ENCODE data around the gene BTRC. TPM values are rescaled to one million over a fixed set of nuclear protein-coding genes. Genes with fewer than 3 reads are reported as not detected.
A peak's percentile ranks its signal among the peaks of the same experiment; 100 is the strongest.

Gene BTRC
- total RNA-seq, 2 donors from 2014 or later: 16.0 to 25.4 TPM

DNA sequence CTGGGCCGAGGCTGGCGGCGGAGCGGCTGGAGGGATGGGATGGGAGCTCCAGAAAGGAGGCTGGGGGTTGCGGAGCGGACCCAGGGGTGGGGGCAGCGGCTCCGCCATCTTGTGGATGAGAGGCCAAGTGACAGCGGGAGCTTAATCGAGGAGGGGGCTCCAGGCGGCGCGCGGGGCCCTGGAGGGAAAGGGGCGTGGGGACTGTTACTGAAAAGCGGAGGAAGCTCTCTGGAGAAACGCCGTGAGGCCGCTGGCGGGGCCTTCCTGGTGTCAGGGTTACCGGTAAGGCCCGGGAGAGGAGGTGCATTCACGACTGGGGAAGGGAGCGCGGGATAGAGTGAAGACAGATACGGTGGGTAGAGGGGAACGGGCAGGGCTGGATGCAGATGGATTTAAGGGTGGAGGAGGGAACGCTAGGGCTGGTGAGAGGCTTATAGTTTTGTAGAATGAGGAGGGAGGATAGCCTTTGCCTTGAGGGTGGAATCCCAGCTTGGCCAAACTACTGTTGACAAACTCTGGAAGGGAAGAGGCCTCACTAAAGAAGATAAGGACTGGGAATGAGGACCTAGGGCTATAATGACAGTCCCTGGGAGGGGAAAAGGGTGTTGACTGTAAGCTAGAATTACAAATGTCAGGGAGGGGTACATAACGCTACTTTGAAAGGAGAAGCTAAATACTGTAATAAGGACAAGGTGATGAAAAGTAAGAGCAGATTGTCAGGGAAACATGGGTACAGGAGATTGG lies 535 bp downstream of the BTRC start:
- intact Hi-C loops (cut with DNase I): no loop called here
- H3K4me1 ChIP-seq (replicated peaks): peaks cover 7% of the 10 kb centered on the region

DNA sequence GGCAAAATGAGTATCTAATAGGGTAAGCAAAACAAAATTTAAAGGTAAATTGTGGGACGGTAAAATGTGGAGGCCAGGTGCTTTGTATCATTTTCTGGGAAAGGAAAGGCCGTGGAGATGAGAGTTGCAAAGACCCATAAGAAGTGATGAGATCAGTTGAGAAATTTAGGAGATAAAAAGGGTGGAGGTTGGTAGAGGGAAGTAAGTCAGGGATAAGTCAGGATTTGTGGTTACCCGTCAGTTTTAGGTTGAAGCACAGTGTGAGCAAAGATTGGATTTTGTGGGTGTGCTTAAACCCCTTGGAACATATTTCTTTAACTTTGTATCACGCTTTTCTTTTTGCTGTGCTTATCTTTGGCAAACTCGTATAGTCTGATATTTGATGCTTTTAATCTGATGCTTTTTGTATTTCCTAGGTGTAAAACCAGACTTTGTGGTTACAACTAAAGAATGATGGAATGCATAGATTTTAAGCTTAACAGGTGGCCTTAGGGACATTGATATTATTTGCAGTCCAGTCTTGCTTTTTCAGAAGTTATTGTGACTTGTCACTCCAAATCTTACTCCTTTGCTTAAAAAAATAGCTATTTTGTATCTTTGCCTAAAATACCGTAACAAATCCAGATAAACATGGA lies 1.2 kb downstream of the BTRC start:
- Histone ChIP-seq H3K27ac (peak overlapping the region in 1 of 2 donors; percentile 90), H3K4me1 (replicated peaks) (peaks cover 7% of the 10 kb centered on the region), H3K9me3 (no peaks in the 10 kb centered on the region), H3K4me3 (peak overlapping the region; percentile 72 to 95), H3K36me3 (no peaks in the 10 kb centered on the region), H3K27me3 (replicated peaks; ENCODE audit: insufficient read depth) (no peaks in the 10 kb centered on the region)
- intact Hi-C loops (cut with DNase I): no loop called here
- TF ChIP-seq POLR2AphosphoS5 (IDR thresholded peaks at IDR 0.05) (no peak), POLR2A (IDR thresholded peaks at IDR 0.05) (no peak), CTCF (IDR thresholded peaks at IDR 0.05) (no peak)
- 44% methylated on average over 6 of the region's 6 CpGs for WGBS
- no peak for DNase-seq (ENCODE audit: low spot score)

More for the DNA sequence above, 535 bp downstream of the BTRC start:
- H3K4me3 ChIP-seq: peak overlapping the region; percentile 72 to 95
- no peaks in the 10 kb centered on the region for H3K36me3 ChIP-seq
- no peaks in the 10 kb centered on the region for H3K9me3 ChIP-seq
- TF ChIP-seq CTCF (IDR thresholded peaks at IDR 0.05) (no peak), POLR2A (IDR thresholded peaks at IDR 0.05) (no peak), POLR2AphosphoS5 (IDR thresholded peaks at IDR 0.05) (no peak)
- DNase-seq (ENCODE audit: low spot score): peak; percentile 47
- H3K27ac ChIP-seq: peak overlapping the region; percentile 87 to 90
- WGBS: under 1% methylated on average over 29 of the region's 29 CpGs
- no peaks in the 10 kb centered on the region for H3K27me3 ChIP-seq (replicated peaks; ENCODE audit: insufficient read depth)

GRCh38 chr10:101356132-101356531 lies 2.2 kb downstream of the BTRC start:
- intact Hi-C loops (cut with DNase I): no loop called here
- WGBS: 93% methylated on average over 5 of the region's 5 CpGs
- H3K27ac ChIP-seq: no peak overlapping the region

DNA sequence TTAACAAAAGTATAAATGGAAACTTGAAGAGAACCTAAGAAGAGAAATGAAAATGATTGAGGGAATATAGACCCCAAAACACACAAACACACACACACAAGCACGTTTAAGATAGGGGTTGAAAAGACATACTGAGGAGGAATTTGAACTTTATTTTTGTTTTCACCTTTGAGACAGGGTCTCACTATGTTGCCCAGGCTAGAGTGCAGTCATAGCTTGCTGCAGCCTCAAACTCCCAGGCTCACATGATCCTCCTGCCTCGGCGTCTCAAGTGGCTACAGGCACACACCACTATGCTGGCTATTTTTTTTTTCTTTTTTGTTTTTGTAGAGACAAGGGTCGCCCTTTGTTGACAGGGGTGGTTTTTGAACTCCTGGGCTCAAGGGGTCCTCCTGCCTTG lies 4.0 kb downstream of the BTRC start:
- no peak overlapping the region for H3K27ac ChIP-seq
- WGBS: 87% methylated on average over 4 of the region's 4 CpGs
- H3K27me3 ChIP-seq (replicated peaks; ENCODE audit: insufficient read depth): no peaks in the 10 kb centered on the region
- TF ChIP-seq POLR2AphosphoS5 (IDR thresholded peaks at IDR 0.05) (no peak), CTCF (IDR thresholded peaks at IDR 0.05) (no peak), POLR2A (IDR thresholded peaks at IDR 0.05) (no peak)
- H3K4me1 ChIP-seq (replicated peaks): peaks cover 7% of the 10 kb centered on the region
- no peak overlapping the region for H3K4me3 ChIP-seq
- DNase-seq (ENCODE audit: low spot score): no peak
- no peaks in the 10 kb centered on the region for H3K9me3 ChIP-seq
- intact Hi-C loops (cut with DNase I): no loop called here
- H3K36me3 ChIP-seq: no peaks in the 10 kb centered on the region

More at GRCh38 chr10:101356132-101356531, 2.2 kb downstream of the BTRC start:
- no peaks in the 10 kb centered on the region for H3K9me3 ChIP-seq
- no peaks in the 10 kb centered on the region for H3K36me3 ChIP-seq
- no peaks in the 10 kb centered on the region for H3K27me3 ChIP-seq (replicated peaks; ENCODE audit: insufficient read depth)
- H3K4me3 ChIP-seq: no peak overlapping the region
- peaks cover 7% of the 10 kb centered on the region for H3K4me1 ChIP-seq (replicated peaks)
- TF ChIP-seq CTCF (IDR thresholded peaks at IDR 0.05): no peak
- no peak for DNase-seq (ENCODE audit: low spot score)

All from prostate gland (tissue), 2 donors.